ENCODE data around the gene ADGRD1.
"Not testable (repeated sequence)": the region's sequence is repeated elsewhere in the genome, so short reads cannot be mapped to it uniquely, and the experiment has no call there.

Gene ADGRD1

DNA sequence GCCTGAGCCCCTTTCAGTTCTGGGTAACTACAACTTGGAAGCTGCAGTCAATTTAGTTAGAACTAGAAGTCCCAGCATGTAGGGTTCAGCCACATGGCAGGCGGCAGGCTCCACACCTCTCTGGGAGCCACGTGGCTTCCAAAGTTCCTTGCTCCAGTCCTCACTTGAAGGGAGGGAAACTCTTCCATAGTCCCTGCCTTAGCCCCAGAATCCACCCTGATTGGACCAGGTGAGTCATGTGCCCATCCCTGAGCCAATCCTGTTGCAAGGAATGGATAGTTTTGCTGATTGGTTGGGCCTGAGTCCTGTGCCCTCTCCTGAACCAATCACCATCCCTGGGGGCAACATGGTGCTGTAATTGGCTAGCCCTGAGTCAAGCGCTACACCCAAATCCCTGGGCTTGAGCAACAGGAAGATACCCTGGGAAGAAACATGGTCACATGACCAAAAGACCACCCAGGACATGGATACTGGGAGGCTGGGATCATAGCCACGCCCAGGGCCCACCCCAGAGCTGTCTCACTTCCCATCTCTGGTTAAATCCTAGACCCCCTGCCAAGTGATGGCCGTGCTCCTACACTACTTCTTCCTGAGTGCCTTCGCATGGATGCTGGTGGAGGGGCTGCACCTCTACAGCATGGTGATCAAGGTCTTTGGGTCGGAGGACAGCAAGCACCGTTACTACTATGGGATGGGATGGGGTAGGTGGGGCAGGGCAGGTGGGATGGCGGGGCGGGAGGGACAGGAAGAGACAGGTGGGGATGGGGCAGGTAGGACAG lies 154.7 kb downstream of the ADGRD1 start:
- DNase-seq: no peak

GRCh38 chr12:131111446-131111845 lies 157.7 kb downstream of the ADGRD1 start:
- no peak for DNase-seq

GRCh38 chr12:131112021-131112420 lies 158.3 kb downstream of the ADGRD1 start:
- no peak for DNase-seq

GRCh38 chr12:131112700-131113290 lies 159.1 kb downstream of the ADGRD1 start:
- no peak for DNase-seq

GRCh38 chr12:131113568-131114270 lies 160.0 kb downstream of the ADGRD1 start:
- no peak for DNase-seq

- no peak for DNase-seq
Measured at GRCh38 chr12:131114271-131114670, 160.6 kb downstream of the ADGRD1 start.

GRCh38 chr12:131114942-131115584 lies 161.4 kb downstream of the ADGRD1 start:
- DNase-seq: no peak

DNA sequence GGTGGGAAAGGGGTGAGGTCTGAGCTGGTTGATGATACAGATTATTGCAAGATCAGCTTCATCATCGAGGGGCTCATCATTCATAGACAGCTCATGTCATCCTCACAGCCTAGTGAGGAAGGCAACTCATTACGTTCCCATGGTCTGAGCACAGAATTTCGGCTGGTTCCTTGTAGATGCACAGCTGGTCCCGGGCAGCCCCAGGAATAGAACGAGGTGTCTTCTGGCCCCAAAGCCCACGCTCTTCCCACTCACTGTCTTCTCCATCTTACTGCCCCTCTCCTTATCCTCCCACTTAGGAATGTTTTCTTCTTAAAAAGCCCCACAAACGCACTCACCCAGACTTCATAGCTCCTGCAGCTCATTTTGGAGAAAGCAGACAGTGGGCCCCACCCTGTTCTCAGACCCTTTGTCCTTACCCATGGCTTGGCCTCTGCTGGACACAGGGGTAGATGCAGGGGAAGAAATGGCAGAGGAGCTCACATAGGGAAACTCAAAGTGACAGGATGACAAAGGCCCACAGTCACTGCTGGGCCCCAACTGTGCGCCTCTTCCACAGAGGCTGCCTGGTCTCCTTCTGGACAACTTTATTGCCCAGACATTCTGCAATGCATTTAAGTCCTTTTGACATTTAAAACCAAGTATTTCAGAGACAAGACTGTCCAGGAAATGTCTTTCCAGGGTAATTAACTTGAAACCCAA lies 162.2 kb downstream of the ADGRD1 start:
- no peak for DNase-seq

GRCh38 chr12:131116468-131117117 lies 162.9 kb downstream of the ADGRD1 start:
- no peak for DNase-seq

DNA sequence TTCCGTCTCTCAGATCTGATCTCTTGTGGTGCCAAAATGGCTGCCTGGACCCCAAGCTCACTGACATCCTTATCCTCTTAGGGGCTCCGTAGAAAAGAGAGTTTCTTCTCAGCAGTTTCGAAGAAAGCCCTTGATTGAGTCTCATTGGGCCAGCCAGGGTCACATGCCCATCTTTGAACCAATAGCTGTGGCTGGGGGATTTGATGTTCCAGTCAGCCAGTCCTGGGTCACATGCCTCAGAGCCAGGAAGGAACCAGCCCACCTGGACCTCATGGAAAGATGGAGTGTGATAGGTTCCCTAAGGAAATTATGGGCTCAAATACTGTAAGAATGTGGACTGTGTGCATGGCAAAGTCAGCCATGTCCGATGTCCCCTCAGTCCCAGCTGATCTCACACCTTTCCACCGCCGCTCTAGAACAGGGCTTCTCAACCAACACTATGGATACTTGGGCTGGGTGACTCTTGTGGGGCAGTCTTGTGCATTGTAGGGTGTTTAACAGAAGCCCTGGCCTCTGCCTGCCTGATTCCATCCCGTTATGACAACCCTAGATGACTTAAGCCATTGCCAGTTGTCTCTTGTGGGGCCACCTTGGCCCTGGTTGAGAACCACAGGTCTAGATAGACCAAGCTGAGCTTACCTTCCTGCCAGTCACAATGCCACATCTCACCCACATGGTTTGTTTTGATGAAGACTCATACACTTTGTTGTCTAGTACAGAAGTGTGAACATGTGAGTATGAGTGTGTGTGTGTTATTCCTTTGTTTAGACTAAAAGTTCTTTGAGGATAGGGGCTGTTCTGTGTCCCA lies 163.9 kb downstream of the ADGRD1 start:
- no peak for DNase-seq

- no peak for DNase-seq
Measured at GRCh38 chr12:131118371-131118770, 164.7 kb downstream of the ADGRD1 start.

GRCh38 chr12:131119345-131119744 lies 165.6 kb downstream of the ADGRD1 start:
- not testable (repeated sequence) for DNase-seq

GRCh38 chr12:131119936-131120335 lies 166.2 kb downstream of the ADGRD1 start:
- DNase-seq: no peak

- DNase-seq: no peak
Measured at GRCh38 chr12:131120831-131121271, 167.1 kb downstream of the ADGRD1 start.

- no peak for DNase-seq
Measured at GRCh38 chr12:131121705-131122405, 168.1 kb downstream of the ADGRD1 start.

DNA sequence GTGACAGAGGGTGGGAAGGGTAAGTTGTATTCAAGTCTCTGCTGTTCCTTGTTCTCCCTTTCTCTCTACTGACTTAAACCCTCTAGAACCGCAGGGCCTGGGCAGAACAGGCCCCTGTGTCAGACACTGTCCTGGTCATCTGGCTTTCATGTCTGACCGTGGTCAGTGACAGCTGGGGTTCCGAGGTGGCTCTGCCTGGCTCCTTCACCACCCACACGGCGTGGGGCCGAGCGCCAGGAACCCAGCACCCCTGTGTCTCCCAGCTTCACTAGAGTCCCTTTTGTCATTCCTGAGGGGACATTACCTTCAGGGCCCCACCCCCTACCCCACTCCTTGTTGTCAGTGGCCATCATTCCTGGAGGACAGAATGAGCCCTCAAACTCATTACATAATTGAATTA lies 168.9 kb downstream of the ADGRD1 start:
- DNase-seq: no peak

DNA sequence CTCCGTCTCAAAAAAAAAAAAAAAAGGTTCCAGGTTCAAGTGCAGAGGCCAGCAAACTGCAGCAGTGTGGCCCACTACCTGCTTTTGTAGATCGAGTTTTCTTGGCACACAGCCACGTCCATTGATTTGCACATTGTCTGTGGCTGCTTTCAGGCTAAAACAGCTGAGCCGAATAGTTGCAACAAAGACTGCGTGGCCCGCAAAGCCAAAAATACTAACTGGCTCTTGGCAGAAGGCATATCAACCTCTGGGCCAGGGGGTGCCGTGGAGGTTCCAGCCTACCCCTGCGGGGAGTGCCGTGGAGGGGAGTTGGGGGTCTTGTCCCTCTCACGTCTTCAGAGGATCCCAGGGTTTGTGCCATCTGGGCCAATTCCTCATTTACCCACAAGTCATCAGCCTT lies 170.1 kb downstream of the ADGRD1 start:
- DNase-seq: no peak

DNA sequence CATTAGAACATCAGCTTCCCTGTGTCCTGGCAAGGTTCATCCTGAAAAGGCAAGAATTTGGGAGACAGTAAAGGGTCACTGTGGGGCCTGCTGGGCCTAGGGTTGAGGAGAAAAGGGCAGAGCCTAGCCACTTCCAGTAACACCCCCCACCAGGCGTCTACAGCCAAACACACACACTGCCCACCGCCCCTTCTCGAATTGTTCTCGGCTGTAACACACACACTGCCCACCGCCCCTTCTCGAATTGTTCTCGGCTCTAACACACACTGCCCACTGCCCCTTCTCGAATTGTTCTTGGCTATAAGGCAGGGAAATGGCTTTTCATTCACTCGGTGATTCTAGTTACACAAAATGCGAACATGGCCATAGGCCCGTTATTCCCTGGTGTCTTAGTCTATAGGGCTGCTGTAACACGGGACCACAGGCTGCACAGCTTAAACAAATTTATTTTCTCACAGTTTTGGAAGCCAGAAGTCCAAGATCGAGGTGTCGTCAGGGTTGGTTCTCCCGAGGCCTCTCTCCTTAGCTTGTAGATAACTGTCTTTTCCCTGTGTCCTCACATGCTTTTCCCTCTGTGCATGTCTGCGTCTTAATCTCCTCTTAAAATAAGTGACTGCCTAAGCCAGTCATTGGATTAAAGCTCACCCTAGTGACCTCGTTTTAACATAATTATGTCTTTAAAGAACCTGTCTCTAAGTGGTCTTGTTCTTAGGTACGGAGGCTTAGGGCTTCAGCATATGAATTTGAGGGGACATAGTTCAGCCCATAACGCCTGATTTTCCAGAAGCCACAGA lies 171.0 kb downstream of the ADGRD1 start:
- no peak for DNase-seq

- no peak for DNase-seq
Measured at GRCh38 chr12:131126662-131127173, 173.0 kb downstream of the ADGRD1 start.

DNA sequence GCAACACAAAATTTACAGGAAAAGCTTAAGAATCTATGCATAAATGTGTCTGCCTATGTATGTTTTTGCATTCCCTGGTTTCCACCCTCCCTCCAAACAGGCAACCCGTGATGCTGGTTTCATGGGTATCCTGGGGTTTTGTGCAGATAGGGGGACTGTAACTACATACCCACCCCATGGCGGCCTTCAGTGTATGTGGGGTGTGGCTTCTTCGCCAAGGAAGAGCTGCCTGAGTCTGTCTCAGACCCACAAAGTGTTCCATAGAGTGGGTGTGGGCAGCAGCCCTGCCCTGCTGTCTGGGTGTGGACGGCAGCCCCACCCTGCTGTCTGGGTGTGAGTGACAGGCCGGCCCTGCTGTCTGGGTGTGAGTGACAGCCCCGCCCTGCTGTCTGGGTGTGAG lies 174.8 kb downstream of the ADGRD1 start:
- no peak for DNase-seq
